PC-9 (cell line): ENCODE measurements around the gene ZER1. TPM values are rescaled to one million over a fixed set of nuclear protein-coding genes. Genes with fewer than 3 reads are reported as not detected.

Source experiments
- BruUV-seq: library from RNA; stranded (reverse); fragments of 400-500 nt; replicated peaks from 2 replicates; lab custom pipeline; 2021; lab: Mats Ljungman, UMichigan
- CTCF ChIA-PET: fragments of 300-600 bp; sonication (Branson Sonifier 250); formaldehyde crosslinking; loops from one replicate; lab custom pipeline; 2022; ENCODE audit warnings: antibody characterized with exemption; lab: Charles Lee
- POLR2A ChIA-PET: fragments of 300-600 bp; sonication (Branson Sonifier 250); formaldehyde crosslinking; loops from one replicate; lab custom pipeline; 2022; ENCODE audit warnings: antibody characterized with exemption; ENCODE audit not compliant: unreplicated experiment; lab: Charles Lee
- DNase-seq, 2 experiments: peaks; one replicate each; pipeline versions ENCODE4 v3.0.0 to v3.0.0-alpha.2; 2015 to 2022; ENCODE audit warnings: mixed read lengths in 1 of 2
- H2AFZ ChIP-seq: fragments of 200-600 bp; sonication (generic); 2 replicates; pipeline ENCODE4 v1.8.1; 2017; ENCODE audit warnings: antibody characterized with exemption
- H3F3A ChIP-seq: fragments of 200-600 bp; sonication (generic); 2 replicates; pipeline ENCODE4 v1.8.1; 2017; ENCODE audit warnings: antibody characterized with exemption, mild to moderate bottlenecking, low read depth; ENCODE audit not compliant: insufficient read depth
- H3K27ac ChIP-seq: fragments of 200-600 bp; sonication (generic); 2 replicates; pipeline ENCODE4 v1.6.1; 2016; ENCODE audit warnings: mixed run types
- H3K27me3 ChIP-seq: fragments of 200-600 bp; sonication (generic); 2 replicates; pipeline ENCODE4 v1.6.1; 2016; ENCODE audit warnings: low read depth, mixed run types; ENCODE audit not compliant: insufficient read depth
- H3K36me3 ChIP-seq: fragments of 200-600 bp; sonication (generic); 2 replicates; pipeline ENCODE4 v1.6.1; 2016; ENCODE audit warnings: low read depth, mixed run types
- H3K4me1 ChIP-seq: fragments of 200-600 bp; sonication (generic); replicated peaks from 2 replicates; pipeline ENCODE4 v1.6.1; 2016; ENCODE audit warnings: mixed run types; ENCODE audit not compliant: insufficient read depth
- H3K4me2 ChIP-seq: fragments of 200-600 bp; sonication (generic); 2 replicates; pipeline ENCODE4 v1.6.1; 2017; ENCODE audit warnings: mixed run types
- H3K4me3 ChIP-seq: fragments of 200-600 bp; sonication (generic); 2 replicates; pipeline ENCODE4 v1.6.1; 2016; ENCODE audit warnings: mixed run types
- H3K79me2 ChIP-seq: fragments of 200-600 bp; sonication (generic); 2 replicates; pipeline ENCODE4 v1.6.1; 2017; ENCODE audit warnings: low read depth, mixed run types
- H3K9me2 ChIP-seq: fragments of 200-600 bp; sonication (generic); 2 replicates; pipeline ENCODE4 v1.8.1; 2017; ENCODE audit warnings: mild to moderate bottlenecking; ENCODE audit not compliant: insufficient read depth
- H3K9me3 ChIP-seq: fragments of 200-600 bp; sonication (generic); 2 replicates; pipeline ENCODE4 v1.8.1; 2016; ENCODE audit warnings: low read depth; ENCODE audit not compliant: insufficient read depth
- H4K20me1 ChIP-seq: fragments of 200-600 bp; sonication (generic); 2 replicates; pipeline ENCODE4 v1.8.1; 2017; ENCODE audit not compliant: insufficient read depth
- CTCF ChIP-seq: fragments of 200-600 bp; sonication (generic); conservative IDR thresholded peaks from 2 replicates; pipeline ENCODE4 v1.6.1; 2017; ENCODE audit warnings: mixed run types, antibody characterized with exemption, mild to moderate bottlenecking, moderate library complexity
- EZH2 ChIP-seq: fragments of 200-600 bp; sonication (generic); IDR thresholded peaks from 2 replicates; pipeline ENCODE4 v1.8.0; 2017; ENCODE audit warnings: antibody characterized with exemption, low read depth
- intact Hi-C: fragments of 100-400 bp; cut with micrococcal nuclease; formaldehyde crosslinking; loops from one replicate; pipeline ENCODE4 v1.10.0; 2022; ENCODE audit not compliant: unreplicated experiment
- total RNA-seq: library from RNA; stranded (reverse); gene quantifications from 2 replicates; pipeline ENCODE4 v1.2.3, GENCODE V29; 2021

Gene ZER1
- total RNA-seq, 1 experiment from 2014 or later, result 65.2 TPM

GRCh38 chr9:128703616-128704355 lies 67.9 kb downstream of the ZER1 start:
- Histone ChIP-seq H4K20me1 (no peaks in the 10 kb centered on the region), H3K9me2 (no peaks in the 10 kb centered on the region), H3K9me3 (no peaks in the 10 kb centered on the region), H3K27me3 (no peaks in the 10 kb centered on the region), H3K4me1 (no peaks in the 10 kb centered on the region), H3K79me2 (no peaks in the 10 kb centered on the region), H3K36me3 (no peaks in the 10 kb centered on the region), H3K4me3 (no peak overlapping the region), H3F3A (peaks cover 20% of the 10 kb centered on the region), H3K27ac (no peak overlapping the region), H2AFZ (no peak overlapping the region), H3K4me2 (no peak overlapping the region)
- DNase-seq, result no peak
- POLR2A ChIA-PET, result no interaction called here
- TF ChIP-seq CTCF (no peak), EZH2 (no peak)
- intact Hi-C loops, result no loop called here
- CTCF ChIA-PET, result no interaction called here
- BruUV-seq, result no TSS peak

- intact Hi-C loops, result no loop called here
- ChIA-PET CTCF (no interaction called here), POLR2A (no interaction called here)
Measured at GRCh38 chr9:128702949-128703615, 68.6 kb downstream of the ZER1 start.

More at GRCh38 chr9:128702949-128703615, 68.6 kb downstream of the ZER1 start:
- H3K4me1 ChIP-seq, result no peaks in the 10 kb centered on the region
- no peaks in the 10 kb centered on the region for H3K9me2 ChIP-seq
- no TSS peak for BruUV-seq
- H4K20me1 ChIP-seq, result no peaks in the 10 kb centered on the region
- H3K79me2 ChIP-seq, result no peaks in the 10 kb centered on the region
- H3K4me2 ChIP-seq, result peak overlapping the region; percentile 73
- no peaks in the 10 kb centered on the region for H3K27me3 ChIP-seq
- H3K27ac ChIP-seq, result no peak overlapping the region
- TF ChIP-seq CTCF, result no peak
- no peak for TF ChIP-seq EZH2
- DNase-seq, result peak in 1 of 2 experiments; percentile 28
- H2AFZ ChIP-seq, result no peak overlapping the region; the same call in 1 of the 2 replicates
- H3K9me3 ChIP-seq, result no peaks in the 10 kb centered on the region
- no peaks in the 10 kb centered on the region for H3K36me3 ChIP-seq
- peak overlapping the region; percentile 61 for H3K4me3 ChIP-seq
- H3F3A ChIP-seq, result peaks cover 20% of the 10 kb centered on the region
